ENCODE data around the gene NEDD4L. TPM values are rescaled to one million over a fixed set of nuclear protein-coding genes. Genes with fewer than 3 reads are reported as not detected.
"Not testable (repeated sequence)": the region's sequence is repeated elsewhere in the genome, so short reads cannot be mapped to it uniquely, and the experiment has no call there.

Gene NEDD4L
- total and polyA plus RNA-seq, 10 of the 15 experiments (the other 5 are each of a cell fraction or from before 2014, with no cell fraction given) = 7.4 to 24.0 (median 17.7) TPM

GRCh38 chr18:58379443-58379842 lies 335.4 kb downstream of the NEDD4L start:
- POLR2A ChIA-PET = no interaction called here
- Histone ChIP-seq H3K9ac (ENCODE audit: control insufficient read depth, insufficient read depth, low read length) (no peak overlapping the region), H3K4me1 (ENCODE audit: control insufficient read depth, insufficient read depth, low read length) (no peaks in the 10 kb centered on the region), H3K27ac (ENCODE audit: control insufficient read depth, insufficient read depth) (no peak overlapping the region), H3K4me3 (no peak overlapping the region), H3K79me2 (ENCODE audit: control insufficient read depth, insufficient read depth, low read length) (no peaks in the 10 kb centered on the region), H3K9me3 (replicated peaks; ENCODE audit: control insufficient read depth, insufficient read depth, low read length) (no peaks in the 10 kb centered on the region), H4K20me1 (ENCODE audit: control insufficient read depth, insufficient read depth) (no peaks in the 10 kb centered on the region), H3K4me2 (ENCODE audit: control insufficient read depth, insufficient read depth) (no peak overlapping the region), H2AFZ (ENCODE audit: control insufficient read depth, low read depth, low read length) (no peak overlapping the region), H3K36me3 (ENCODE audit: control insufficient read depth in 2 of 2, insufficient read depth in 2 of 2, low read length in 1 of 2) (peaks cover 0 to 2% of the 10 kb centered on the region in 2 experiments; a peak in 1 of 4 replicates), H3K27me3 (replicated peaks in 1 of 2; ENCODE audit: control insufficient read depth in 2 of 2, insufficient read depth in 2 of 2, low read length in 1 of 2) (no peaks in the 10 kb centered on the region)
- SMC1A ChIA-PET (ENCODE audit: uncharacterized antibody, unreplicated experiment) = no interaction called here
- no peak for TF ChIP-seq NFIC (IDR thresholded peaks at IDR 0.05; ENCODE audit: low read depth, low read length)
- ATAC-seq (no peak), DNase-seq (ENCODE audit: low read depth, low spot score) (no peak), FAIRE-seq (no peak)
- WGBS (ENCODE audit: insufficient coverage, insufficient replicate concordance, low lambda C conversion rate, missing lambda C conversion rate) = 54% methylated on average over 15 of the region's 15 CpGs
- intact Hi-C loops (cut with micrococcal nuclease; ENCODE audit: unreplicated experiment) = no loop called here
- CTCF ChIA-PET = no interaction called here
- no TSS peak for BruUV-seq (replicated peaks)
- RAD21 ChIA-PET (ENCODE audit: unreplicated experiment) = no interaction called here
- in situ Hi-C loops (cut with MboI) = no loop called here

- H3K9ac ChIP-seq (ENCODE audit: control insufficient read depth, insufficient read depth, low read length); H3K27ac ChIP-seq (ENCODE audit: control insufficient read depth, insufficient read depth); H3K79me2 ChIP-seq (ENCODE audit: control insufficient read depth, insufficient read depth, low read length); H3K9me3 ChIP-seq (replicated peaks; ENCODE audit: control insufficient read depth, insufficient read depth, low read length); H3K4me2 ChIP-seq (ENCODE audit: control insufficient read depth, insufficient read depth); H3K36me3 ChIP-seq (ENCODE audit: control insufficient read depth in 2 of 2, insufficient read depth in 2 of 2, low read length in 1 of 2); FAIRE-seq; DNase-seq (ENCODE audit: low read depth, low spot score); H4K20me1 ChIP-seq (ENCODE audit: control insufficient read depth, insufficient read depth); RAD21 ChIA-PET (ENCODE audit: unreplicated experiment); intact Hi-C loops (cut with micrococcal nuclease; ENCODE audit: unreplicated experiment); POLR2A ChIA-PET; H3K27me3 ChIP-seq (replicated peaks in 1 of 2; ENCODE audit: control insufficient read depth in 2 of 2, insufficient read depth in 2 of 2, low read length in 1 of 2); H3K4me3 ChIP-seq; ATAC-seq; H3K4me1 ChIP-seq (ENCODE audit: control insufficient read depth, insufficient read depth, low read length); CTCF ChIA-PET; H2AFZ ChIP-seq (ENCODE audit: control insufficient read depth, low read depth, low read length); BruUV-seq (replicated peaks); in situ Hi-C loops (cut with MboI): not testable (repeated sequence)
- WGBS (ENCODE audit: insufficient coverage, insufficient replicate concordance, low lambda C conversion rate, missing lambda C conversion rate) = 66% methylated on average over 4 of the region's 4 CpGs
- SMC1A ChIA-PET (ENCODE audit: uncharacterized antibody, unreplicated experiment) = interaction anchor here (0.6 kb wide), 1 partner anchor 21 kb away, joined by 3 read pairs; no protein-coding TSS in a partner anchor
Observed at GRCh38 chr18:58380113-58380512, 336.1 kb downstream of the NEDD4L start.
